ENCODE results near the gene PRDX2. TPM values are rescaled to one million over a fixed set of nuclear protein-coding genes. Genes with fewer than 3 reads are reported as not detected.
A peak's percentile ranks its signal among the peaks of the same experiment; 100 is the strongest.

The PRDX2 gene
- total RNA-seq, 1 experiment from 2014 or later: 746 TPM

DNA sequence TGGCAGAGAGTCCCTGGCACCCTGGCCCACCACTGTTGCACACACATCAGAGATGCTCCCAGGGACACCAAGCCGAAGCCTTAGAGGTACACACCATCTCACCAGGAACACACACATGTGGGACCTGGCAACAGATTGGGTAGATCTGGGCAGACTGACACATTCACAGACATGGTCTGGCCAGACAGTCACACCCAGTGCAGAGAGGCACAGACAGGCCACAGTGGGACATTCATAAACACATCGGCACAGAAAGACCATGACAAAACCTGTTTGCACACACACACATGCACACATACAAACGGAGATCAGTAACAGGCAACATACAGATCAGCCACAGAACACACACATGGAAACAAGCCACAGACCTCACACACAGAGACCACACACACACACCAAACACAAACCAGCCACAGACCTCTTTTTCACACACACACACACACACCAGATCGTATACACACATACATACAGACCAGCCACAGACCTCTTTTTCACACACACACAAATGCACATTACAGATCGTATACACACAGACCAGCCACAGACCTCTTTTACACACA lies 16.6 kb downstream of the PRDX2 start:
- Histone ChIP-seq H3K9ac (ENCODE audit: low read length) (no peak overlapping the region), H4K20me1 (ENCODE audit: low read length) (no peaks in the 10 kb centered on the region), H3K9me3 (ENCODE audit: low read length) (no peaks in the 10 kb centered on the region), H3K4me2 (ENCODE audit: low read length) (no peak overlapping the region), H3K9me2 (replicated peaks; ENCODE audit: low read length) (no peaks in the 10 kb centered on the region), H3K4me1 (ENCODE audit: insufficient read depth, low read length) (peaks cover 69% of the 10 kb centered on the region), H3K36me3 (ENCODE audit: low read depth, low read length) (no peaks in the 10 kb centered on the region), H3K27ac (ENCODE audit: low read length) (peak overlapping the region; percentile 72; the same call in 1 of the 2 replicates), H3F3A (ENCODE audit: low read length, unreplicated experiment) (peaks cover 5% of the 10 kb centered on the region), H2AFZ (ENCODE audit: low read length) (no peak overlapping the region), H3K79me2 (ENCODE audit: low read length) (no peaks in the 10 kb centered on the region), H3K4me3 (ENCODE audit: low read length) (no peak overlapping the region), H3K27me3 (ENCODE audit: low read length) (no peaks in the 10 kb centered on the region)
- intact Hi-C loops (cut with micrococcal nuclease): no loop called here
- DNase-seq (no peak), ATAC-seq (no peak)
- CTCF ChIA-PET: no interaction called here
- POLR2A ChIA-PET (ENCODE audit: unreplicated experiment): no interaction called here
- BruUV-seq (replicated peaks): no TSS peak
- no peak for TF ChIP-seq EZH2 (IDR thresholded peaks at IDR 0.05; ENCODE audit: low read length, unreplicated experiment)
- TF ChIP-seq, protein P1, sequence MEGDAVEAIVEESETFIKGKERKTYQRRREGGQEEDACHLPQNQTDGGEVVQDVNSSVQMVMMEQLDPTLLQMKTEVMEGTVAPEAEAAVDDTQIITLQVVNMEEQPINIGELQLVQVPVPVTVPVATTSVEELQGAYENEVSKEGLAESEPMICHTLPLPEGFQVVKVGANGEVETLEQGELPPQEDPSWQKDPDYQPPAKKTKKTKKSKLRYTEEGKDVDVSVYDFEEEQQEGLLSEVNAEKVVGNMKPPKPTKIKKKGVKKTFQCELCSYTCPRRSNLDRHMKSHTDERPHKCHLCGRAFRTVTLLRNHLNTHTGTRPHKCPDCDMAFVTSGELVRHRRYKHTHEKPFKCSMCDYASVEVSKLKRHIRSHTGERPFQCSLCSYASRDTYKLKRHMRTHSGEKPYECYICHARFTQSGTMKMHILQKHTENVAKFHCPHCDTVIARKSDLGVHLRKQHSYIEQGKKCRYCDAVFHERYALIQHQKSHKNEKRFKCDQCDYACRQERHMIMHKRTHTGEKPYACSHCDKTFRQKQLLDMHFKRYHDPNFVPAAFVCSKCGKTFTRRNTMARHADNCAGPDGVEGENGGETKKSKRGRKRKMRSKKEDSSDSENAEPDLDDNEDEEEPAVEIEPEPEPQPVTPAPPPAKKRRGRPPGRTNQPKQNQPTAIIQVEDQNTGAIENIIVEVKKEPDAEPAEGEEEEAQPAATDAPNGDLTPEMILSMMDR (conservative IDR thresholded peaks at IDR 0.05; ENCODE audit: low read depth, low read length): no peak
- no peak for TF ChIP-seq EZH2phosphoT487 (IDR thresholded peaks at IDR 0.05; ENCODE audit: borderline replicate concordance, low read length)

DNA sequence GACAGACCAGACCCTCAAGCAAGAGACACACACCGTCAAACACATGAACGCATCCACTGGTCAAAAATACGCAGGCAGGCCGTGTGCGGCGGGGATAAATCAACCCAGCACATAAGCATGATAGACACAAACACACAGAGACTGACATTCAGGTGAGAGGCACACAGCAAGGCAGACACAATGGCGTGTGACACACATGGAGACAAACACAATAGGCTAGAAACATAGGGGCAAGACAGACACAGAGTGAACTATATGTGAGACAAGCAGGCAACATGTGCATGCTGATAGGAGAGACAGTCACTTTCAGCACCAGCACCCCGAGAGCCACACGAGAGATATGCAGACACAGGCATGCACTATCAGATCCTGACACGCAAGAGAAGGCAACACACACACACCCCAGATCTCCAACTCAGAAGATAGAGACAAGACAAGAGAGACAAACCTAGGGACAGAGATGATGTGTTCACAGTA lies 17.2 kb downstream of the PRDX2 start:
- ATAC-seq: no peak

More for the DNA sequence above, 17.2 kb downstream of the PRDX2 start:
- no peaks in the 10 kb centered on the region for H3K79me2 ChIP-seq (ENCODE audit: low read length)
- H3K4me1 ChIP-seq (ENCODE audit: insufficient read depth, low read length): peaks cover 69% of the 10 kb centered on the region
- peaks cover 5% of the 10 kb centered on the region for H3F3A ChIP-seq (ENCODE audit: low read length, unreplicated experiment)
- no peaks in the 10 kb centered on the region for H3K36me3 ChIP-seq (ENCODE audit: low read depth, low read length)
- 0 out of 2 replicates have a peak overlapping the region, but pooled peaks have one; percentile 90 for H3K4me2 ChIP-seq (ENCODE audit: low read length)
- DNase-seq: no peak
- peak overlapping the region; percentile 73; the same call in 1 of the 2 replicates for H3K9ac ChIP-seq (ENCODE audit: low read length)
- ChIA-PET CTCF (no interaction called here), POLR2A (ENCODE audit: unreplicated experiment) (no interaction called here)
- no peaks in the 10 kb centered on the region for H3K27me3 ChIP-seq (ENCODE audit: low read length)
- H4K20me1 ChIP-seq (ENCODE audit: low read length): no peaks in the 10 kb centered on the region
- intact Hi-C loops (cut with micrococcal nuclease): no loop called here
- no peaks in the 10 kb centered on the region for H3K9me3 ChIP-seq (ENCODE audit: low read length)
- H3K9me2 ChIP-seq (replicated peaks; ENCODE audit: low read length): no peaks in the 10 kb centered on the region
- BruUV-seq (replicated peaks): no TSS peak
- H2AFZ ChIP-seq (ENCODE audit: low read length): no peak overlapping the region
- H3K4me3 ChIP-seq (ENCODE audit: low read length): no peak overlapping the region
- peak overlapping the region; percentile 80 for H3K27ac ChIP-seq (ENCODE audit: low read length)
- no peak for TF ChIP-seq EZH2phosphoT487 (IDR thresholded peaks at IDR 0.05; ENCODE audit: borderline replicate concordance, low read length)
- TF ChIP-seq, protein P1 (conservative IDR thresholded peaks at IDR 0.05; ENCODE audit: low read depth, low read length): no peak
- TF ChIP-seq EZH2 (IDR thresholded peaks at IDR 0.05; ENCODE audit: low read length, unreplicated experiment): no peak

All from PC-3 (cell line).